Peyer's patch (tissue), 4 donors: ENCODE measurements around the gene RICTOR.

Source experiments
- CTCF ChIP-seq, 6 experiments: fragments of 450-650 bp in 4 of 6; fragments of 200-600 bp in 2 of 6; sonication (generic) in 1 of 6; IDR thresholded peaks; one replicate each; pipeline ENCODE4 v1.5.1; 2017 to 2019; ENCODE audit warnings: antibody characterized with exemption in 6 of 6, mild to moderate bottlenecking in 3 of 6, moderate library complexity in 1 of 6
- POLR2A ChIP-seq, 2 donors: fragments of 450-650 bp; IDR thresholded peaks; one replicate each; pipeline ENCODE4 v1.5.1; 2017; ENCODE audit warnings: antibody characterized with exemption in 2 of 2, mild to moderate bottlenecking in 2 of 2, moderate library complexity in 2 of 2

GRCh38 chr5:38892363-38892762 lies 181.8 kb downstream of the RICTOR start:
- TF ChIP-seq CTCF (IDR thresholded peaks at IDR 0.05) (no peak), POLR2A (IDR thresholded peaks at IDR 0.05) (no peak)
